Dedifferentiated amniotic fluid mesenchymal stem cell (primary cell): ENCODE results near the gene SLC8A1.

ENCODE experiments used
- DNase-seq: peaks from one replicate; pipeline ENCODE4 v3.0.0-alpha.2; 2016; ENCODE audit errors: extremely low spot score

SLC8A1 gene

DNA sequence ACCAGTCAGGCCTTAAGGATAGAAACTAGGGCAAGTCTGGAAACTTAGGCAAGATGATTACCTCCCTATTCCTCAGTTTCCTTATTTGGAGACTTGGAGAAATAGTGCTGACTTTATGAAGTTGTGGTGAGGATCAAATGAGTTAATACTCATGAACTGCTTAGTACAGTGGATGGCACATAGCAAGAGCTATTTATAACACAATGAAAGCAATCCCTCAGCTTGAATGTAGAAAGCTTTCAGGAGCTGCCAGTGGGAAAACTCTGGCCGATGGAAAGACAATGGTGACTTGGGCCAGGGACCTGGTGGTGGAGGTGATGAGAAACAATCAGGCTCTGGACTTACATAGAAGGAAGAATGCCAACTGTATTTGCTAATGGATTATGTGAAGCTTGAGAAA, 403.4 kb downstream of the SLC8A1 start:
- no peak for DNase-seq

DNA sequence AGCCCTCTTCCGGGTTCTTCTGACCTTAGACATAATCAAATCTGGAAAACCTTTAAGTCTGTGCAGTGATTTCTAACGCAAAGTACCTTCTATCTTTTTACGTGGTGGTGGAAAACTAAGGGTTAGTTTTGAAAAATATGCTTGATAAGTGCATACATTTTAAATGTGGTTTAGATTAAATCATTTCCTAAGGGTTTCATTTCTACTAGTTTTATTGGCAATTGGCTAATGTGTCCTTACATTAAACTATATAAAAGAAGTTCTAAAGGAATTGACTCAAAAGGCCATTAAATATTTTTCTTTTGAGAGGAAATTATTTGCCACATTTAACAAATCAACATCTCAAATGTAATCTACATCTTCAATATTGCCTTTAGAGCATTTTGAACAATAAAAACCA, 404.5 kb downstream of the SLC8A1 start:
- DNase-seq = no peak
